K562 (cell line): Measurements from ENCODE around the gene HACE1. TPM values are rescaled to one million over a fixed set of nuclear protein-coding genes. Genes with fewer than 3 reads are reported as not detected.

ENCODE experiments used
- ATAC-seq: fragments of 200-7000 bp; cut with Tn5 transposase; 3 replicates; pipeline ENCODE4 v1.9.1; 2020; ENCODE audit warnings: moderate library complexity
- BruUV-seq: library from RNA; stranded (reverse); fragments of 400-500 nt; replicated peaks from 2 replicates; lab custom pipeline; 2021; lab: Mats Ljungman, UMichigan
- CTCF ChIA-PET: fragments of 300-600 bp; formaldehyde crosslinking; extraction: SDS; loops from one replicate; lab custom pipeline; 2021; ENCODE audit warnings: low intra/inter-chr PET ratio; lab: Yijun Ruan, JAX
- POLR2A ChIA-PET: fragments of 300-600, 350-650 bp; sonication (Branson Sonifier 250); formaldehyde crosslinking; extraction: SDS; loops from one replicate; lab custom pipeline; 2021; ENCODE audit warnings: antibody characterized with exemption, inconsistent platforms; lab: Yijun Ruan, JAX
- DNase-seq, 4 experiments: peaks; one replicate each; pipeline versions ENCODE4 v3.0.0 to v3.0.0-alpha.2; 2011 to 2018; ENCODE audit warnings: low spot score in 3 of 4, mixed read lengths in 3 of 4; ENCODE audit errors: extremely low read depth in 1 of 4
- FAIRE-seq: peaks from 2 replicates; lab custom pipeline; 2011; peaks lifted over from hg19 to GRCh38; lab: Jason Lieb, UNC
- H2AFZ ChIP-seq: 2 replicates; pipeline ENCODE4 v1.6.0; 2011; ENCODE audit warnings: low read depth, low read length, control low read depth, inconsistent platforms
- H3K27ac ChIP-seq: fragments of 200-600 bp; 3 replicates; pipeline ENCODE4 v1.8.0; 2011; ENCODE audit warnings: low read depth, mild to moderate bottlenecking, control low read depth, inconsistent platforms, low read length, moderate library complexity, mixed read lengths; ENCODE audit errors: extremely low read depth
- H3K27me3 ChIP-seq, 2 experiments: fragments of 300-600 bp in 1 of 2; 2 replicates in 1 of 2; 3 replicates in 1 of 2; pipeline versions ENCODE4 v1.6.0 to v1.8.0; 2011; ENCODE audit warnings: inconsistent platforms in 2 of 2, low read length in 2 of 2, mild to moderate bottlenecking in 1 of 2, mixed read lengths in 1 of 2, moderate library complexity in 1 of 2; ENCODE audit not compliant: control insufficient read depth in 2 of 2, insufficient read depth in 2 of 2
- H3K36me3 ChIP-seq: fragments of 300-600 bp; 3 replicates; pipeline ENCODE4 v1.8.0; 2011; ENCODE audit warnings: mild to moderate bottlenecking, low read length, inconsistent platforms; ENCODE audit not compliant: control insufficient read depth, insufficient read depth
- H3K4me1 ChIP-seq, 2 experiments: fragments of 200-600 bp in 1 of 2; replicated peaks in 1 of 2; 2 replicates in 1 of 2; 3 replicates in 1 of 2; pipeline versions ENCODE4 v1.5.1 to v1.8.0; 2011; ENCODE audit warnings: inconsistent platforms in 2 of 2, low read length in 2 of 2, mild to moderate bottlenecking in 1 of 2, mixed read lengths in 1 of 2, moderate library complexity in 1 of 2; ENCODE audit not compliant: control insufficient read depth in 2 of 2, insufficient read depth in 2 of 2
- H3K4me2 ChIP-seq: 2 replicates; pipeline ENCODE4 v1.6.1; 2011; ENCODE audit warnings: low read length, control low read depth, inconsistent platforms, mixed read lengths; ENCODE audit not compliant: insufficient read depth
- H3K4me3 ChIP-seq: fragments of 200-600 bp; sonication (generic), shearing (Covaris generic); 2 replicates; pipeline ENCODE4 v1.5.1; 2016; ENCODE audit warnings: control low read depth, inconsistent platforms
- H3K79me2 ChIP-seq: fragments of 200-600 bp; 3 replicates; pipeline ENCODE4 v1.8.0; 2011; ENCODE audit warnings: low read length, inconsistent platforms; ENCODE audit not compliant: control insufficient read depth, insufficient read depth
- H3K9ac ChIP-seq, 2 experiments: 2 replicates each; pipeline versions ENCODE4 v1.6.0 to v1.6.1; 2011; ENCODE audit warnings: low read depth in 2 of 2, low read length in 2 of 2, control low read depth in 1 of 2, inconsistent platforms in 1 of 2, mild to moderate bottlenecking in 1 of 2, mixed read lengths in 1 of 2; ENCODE audit not compliant: insufficient read depth in 1 of 2
- H3K9me1 ChIP-seq: one replicate; pipeline ENCODE4 v1.6.0; 2011; ENCODE audit warnings: inconsistent platforms, mild to moderate bottlenecking, low read length, moderate library complexity; ENCODE audit not compliant: control insufficient read depth, insufficient read depth
- H3K9me3 ChIP-seq: replicated peaks from 2 replicates; pipeline ENCODE4 v1.5.1; 2011; ENCODE audit warnings: low read depth, low read length, inconsistent platforms; ENCODE audit not compliant: control insufficient read depth, insufficient read depth
- H4K20me1 ChIP-seq: replicated peaks from 2 replicates; pipeline ENCODE4 v1.6.1; 2011; ENCODE audit warnings: low read length, inconsistent platforms, mixed read lengths; ENCODE audit not compliant: control insufficient read depth, insufficient read depth
- BRD9 ChIP-seq: fragments of 450-650 bp; IDR thresholded peaks from 2 replicates; pipeline ENCODE4 v1.6.1; 2018; ENCODE audit warnings: low read depth; ENCODE audit not compliant: partially characterized antibody
- CBX5 ChIP-seq: IDR thresholded peaks from 2 replicates; pipeline ENCODE4 v1.6.1; 2014; ENCODE audit warnings: low read depth, borderline replicate concordance
- ELK3 ChIP-seq: fragments of 450-650 bp; formaldehyde crosslinking; IDR thresholded peaks from 2 replicates; pipeline ENCODE4 v1.4.0; 2020; ENCODE audit warnings: mild to moderate bottlenecking
- JUN ChIP-seq, 2 experiments: sonication (generic) in 1 of 2; formaldehyde crosslinking in 1 of 2; IDR thresholded peaks; 2 replicates each; pipeline versions ENCODE4 v1.6.1 to v1.8.0; 2012 to 2022; ENCODE audit warnings: borderline replicate concordance in 2 of 2, mild to moderate bottlenecking in 2 of 2, improper control_type of control experiment in 1 of 2, low read depth in 1 of 2, low read length in 1 of 2, missing genetic modification reagents in 1 of 2
- LARP7 ChIP-seq: fragments of 450-650 bp; IDR thresholded peaks from 2 replicates; pipeline ENCODE4 v1.6.1; 2016
- LEF1 ChIP-seq: fragments of 450-650 bp; IDR thresholded peaks from 2 replicates; pipeline ENCODE4 v1.6.1; 2016; ENCODE audit warnings: mild to moderate bottlenecking
- PREB ChIP-seq: sonication (generic); formaldehyde crosslinking; IDR thresholded peaks from 2 replicates; pipeline ENCODE4 v1.8.1; 2023; ENCODE audit warnings: mild to moderate bottlenecking, missing genetic modification reagents
- RBM39 ChIP-seq: fragments of 200-400 bp; formaldehyde crosslinking; optimal IDR thresholded peaks from 2 replicates; pipeline ENCODE3; 2018; ENCODE audit warnings: low read depth, low read length
- SAP30 ChIP-seq: fragments of 200-600 bp; sonication (generic); IDR thresholded peaks from 2 replicates; pipeline ENCODE4 v1.6.1; 2012; ENCODE audit warnings: borderline replicate concordance, low read depth, mild to moderate bottlenecking, moderate library complexity, low read length, control low read depth, inconsistent platforms; ENCODE audit not compliant: insufficient read depth, poor library complexity, severe bottlenecking
- TCF7 ChIP-seq: sonication (generic); IDR thresholded peaks from 2 replicates; pipeline ENCODE4 v1.6.1; 2016; ENCODE audit warnings: antibody characterized with exemption, borderline replicate concordance
- TFAM ChIP-seq: fragments of 250-450 bp; sonication (Bioruptor Pico); conservative IDR thresholded peaks from 2 replicates; pipeline ENCODE4 v1.5.0; 2021; ENCODE audit warnings: mild to moderate bottlenecking, moderate library complexity
- XRCC5 ChIP-seq: fragments of 200-400 bp; formaldehyde crosslinking; IDR thresholded peaks from 2 replicates; pipeline ENCODE4 v1.6.1; 2017; ENCODE audit warnings: low read depth, mild to moderate bottlenecking, low read length
- ZNF134 ChIP-seq: fragments of 250-450 bp; sonication (Bioruptor Pico); conservative IDR thresholded peaks from 2 replicates; pipeline ENCODE4 v1.4.0; 2020
- ZNF354B ChIP-seq: fragments of 250-450 bp; sonication (Bioruptor Pico); IDR thresholded peaks from 2 replicates; pipeline ENCODE4 v1.4.0; 2020
- ZNF507 ChIP-seq: conservative IDR thresholded peaks from 2 replicates; pipeline ENCODE4 v1.6.1; 2017; ENCODE audit warnings: missing genetic modification characterization, missing compliant biosample characterization
- ZNF764 ChIP-seq: fragments of 250-450 bp; sonication (Bioruptor Pico); IDR thresholded peaks from 2 replicates; pipeline ENCODE4 v1.4.0; 2020; ENCODE audit warnings: low read depth, mild to moderate bottlenecking, moderate library complexity
- WGBS: fragments of 100-300 bp; shearing (Covaris generic); methylation state at CpG from one replicate; pipeline ENCODE4 v1.1.6; 2016; ENCODE audit warnings: low coverage, mixed read lengths; ENCODE audit not compliant: insufficient coverage; ENCODE audit errors: missing lambda C conversion rate; 5-methylcytosine and 5-hydroxymethylcytosine counted together
- in situ Hi-C: fragments of 300-500 bp; cut with MboI; formaldehyde crosslinking; loops from 4 replicates; pipeline ENCODE4 v1.15.0; 2018; ENCODE audit warnings: inconsistent platforms, mixed read lengths
- intact Hi-C: fragments of 100-400 bp; cut with micrococcal nuclease; formaldehyde crosslinking; loops from 2 replicates; pipeline ENCODE4 v1.14.2; 2022
- polyA plus RNA-seq, 8 experiments: library from polyadenylated mRNA; depleted of rRNA in 4 of 8; stranded (reverse) in 5 of 8; unstranded in 3 of 8; fragments of >200 nt; fragmentation: Nextera tagmentation in 2 of 8; fragmentation: Illumina TruSeq in 1 of 8; extraction: Ambion mirVana in 2 of 8; extraction: Trizol in 1 of 8; gene quantifications; 2 replicates each; pipeline versions ENCODE4 v1.2.1 to v1.2.3, GENCODE V29; 2011 to 2014; ENCODE audit warnings: inconsistent platforms in 1 of 8, missing spikeins in 1 of 8
- total RNA-seq, 7 experiments: library from RNA; depleted of rRNA in 6 of 7; stranded (reverse); fragments of >200 nt in 6 of 7; fragmentation: Illumina TruSeq in 2 of 7; extraction: Trizol in 2 of 7; gene quantifications; 2 replicates each; pipeline versions ENCODE4 v1.2.1 to v1.2.3, GENCODE V29; 2011 to 2021; ENCODE audit warnings: low replicate concordance in 1 of 7

HACE1 gene
- total and polyA plus RNA-seq, 9 of the 15 experiments (the other 6 are each of a cell fraction or from before 2014, with no cell fraction given), result 3.6 to 19.9 (median 9.1) TPM

GRCh38 chr6:104766595-104766994 lies 93.1 kb downstream of the HACE1 start (continued):
- TF ChIP-seq ZNF764 (CRISPR knock-in tag) (no peak), ZNF134 (CRISPR knock-in tag) (no peak), LEF1 (no peak), LARP7 (no peak), BRD9 (no peak), PREB (no peak), RBM39 (no peak)

GRCh38 chr6:104754788-104755409 lies 104.8 kb downstream of the HACE1 start:
- BruUV-seq, result no TSS peak
- H3K27ac ChIP-seq, result no peak overlapping the region
- WGBS, result 14% methylated on average over 1 of the region's 1 CpG
- TF ChIP-seq TFAM, result no peak
- peak; percentile 77 for TF ChIP-seq ZNF354B (CRISPR knock-in tag)
- no peak for TF ChIP-seq ELK3
- peak; percentile 92 for TF ChIP-seq ZNF507 (tag)
- no peak for TF ChIP-seq TCF7
- TF ChIP-seq CBX5, result no peak
- no peak for TF ChIP-seq XRCC5
- TF ChIP-seq SAP30, result no peak
- TF ChIP-seq JUN (IDR thresholded peaks at IDR 0.05; ENCODE audit: borderline replicate concordance, low read depth, low read length), result no peak
- TF ChIP-seq JUN (CRISPR knock-in tag; IDR thresholded peaks at IDR 0.05; ENCODE audit: borderline replicate concordance), result no peak
- ChIA-PET CTCF (no interaction called here), POLR2A (interaction anchor here (1.2 kb wide), 1 partner anchor 29 kb away, joined by 3 read pairs; no protein-coding TSS in a partner anchor)
- intact Hi-C loops (no loop called here), in situ Hi-C loops (loop anchor here (10.0 kb wide), 1 partner anchor 230 kb away; no protein-coding TSS in a partner anchor)
- no peak overlapping the region for H2AFZ ChIP-seq
- H3K4me1 ChIP-seq, result no peaks in the 10 kb centered on the region
- H3K36me3 ChIP-seq, result no peaks in the 10 kb centered on the region
- H3K9me3 ChIP-seq, result no peaks in the 10 kb centered on the region
- no peaks in the 10 kb centered on the region for H3K9me1 ChIP-seq
- ATAC-seq, result no peak
- no peak for DNase-seq
- no peak overlapping the region for H3K4me2 ChIP-seq
- H3K27me3 ChIP-seq, result no peaks in the 10 kb centered on the region
- no peak for FAIRE-seq
- H3K9ac ChIP-seq, result no peak overlapping the region
- no peak overlapping the region for H3K4me3 ChIP-seq
- no peaks in the 10 kb centered on the region for H3K79me2 ChIP-seq
- no peaks in the 10 kb centered on the region for H4K20me1 ChIP-seq
